Measurements from ENCODE around the gene IFNB1.

DNA sequence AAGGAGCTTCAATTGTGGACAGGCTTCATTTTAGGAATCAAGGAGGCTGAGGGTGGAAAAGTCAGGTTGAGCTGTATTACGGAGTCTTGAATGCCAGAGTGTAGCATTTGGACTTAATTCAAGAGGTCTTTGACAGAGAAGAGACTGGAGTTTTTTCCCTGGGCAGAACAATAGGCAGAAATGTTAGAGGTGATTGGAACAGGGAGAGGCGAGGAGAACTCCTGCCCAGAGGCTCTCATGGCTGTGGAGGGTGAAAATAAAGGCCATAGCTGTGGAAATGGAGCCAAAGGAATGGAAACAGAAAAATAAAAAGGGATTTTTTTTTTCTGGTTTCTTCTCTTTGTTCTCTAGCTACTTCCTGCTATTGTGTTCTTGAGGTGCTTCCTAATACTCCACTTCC, 3.7 kb upstream of the IFNB1 start:
- TF ChIP-seq, protein P1, sequence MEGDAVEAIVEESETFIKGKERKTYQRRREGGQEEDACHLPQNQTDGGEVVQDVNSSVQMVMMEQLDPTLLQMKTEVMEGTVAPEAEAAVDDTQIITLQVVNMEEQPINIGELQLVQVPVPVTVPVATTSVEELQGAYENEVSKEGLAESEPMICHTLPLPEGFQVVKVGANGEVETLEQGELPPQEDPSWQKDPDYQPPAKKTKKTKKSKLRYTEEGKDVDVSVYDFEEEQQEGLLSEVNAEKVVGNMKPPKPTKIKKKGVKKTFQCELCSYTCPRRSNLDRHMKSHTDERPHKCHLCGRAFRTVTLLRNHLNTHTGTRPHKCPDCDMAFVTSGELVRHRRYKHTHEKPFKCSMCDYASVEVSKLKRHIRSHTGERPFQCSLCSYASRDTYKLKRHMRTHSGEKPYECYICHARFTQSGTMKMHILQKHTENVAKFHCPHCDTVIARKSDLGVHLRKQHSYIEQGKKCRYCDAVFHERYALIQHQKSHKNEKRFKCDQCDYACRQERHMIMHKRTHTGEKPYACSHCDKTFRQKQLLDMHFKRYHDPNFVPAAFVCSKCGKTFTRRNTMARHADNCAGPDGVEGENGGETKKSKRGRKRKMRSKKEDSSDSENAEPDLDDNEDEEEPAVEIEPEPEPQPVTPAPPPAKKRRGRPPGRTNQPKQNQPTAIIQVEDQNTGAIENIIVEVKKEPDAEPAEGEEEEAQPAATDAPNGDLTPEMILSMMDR (IDR thresholded peaks at IDR 0.05), result no peak
- TF ChIP-seq POLR2A (IDR thresholded peaks at IDR 0.05), result no peak

All from right lobe of liver (tissue), 4 donors.